Upper lobe of left lung (tissue), 4 donors: Measurements from ENCODE around the gene FBXW11.

Experiments
- POLR2A ChIP-seq, 4 donors: fragments of 450-650 bp; IDR thresholded peaks; one replicate each; pipeline ENCODE4 v1.5.1; 2016 to 2017; ENCODE audit warnings: antibody characterized with exemption in 4 of 4, mild to moderate bottlenecking in 2 of 4
- POLR2AphosphoS5 ChIP-seq, 2 donors: sonication (generic); formaldehyde crosslinking; IDR thresholded peaks; one replicate each; pipeline ENCODE4 v1.5.1; 2017; ENCODE audit warnings: antibody characterized with exemption in 2 of 2
- TF ChIP-seq, protein P1 (sequence below), 6 experiments: fragments of 450-650 bp in 4 of 6; fragments of 200-600 bp in 2 of 6; sonication (generic) in 2 of 6; IDR thresholded peaks; one replicate each; pipeline ENCODE4 v1.5.1; 2016 to 2019; ENCODE audit warnings: antibody characterized with exemption in 6 of 6

DNA sequence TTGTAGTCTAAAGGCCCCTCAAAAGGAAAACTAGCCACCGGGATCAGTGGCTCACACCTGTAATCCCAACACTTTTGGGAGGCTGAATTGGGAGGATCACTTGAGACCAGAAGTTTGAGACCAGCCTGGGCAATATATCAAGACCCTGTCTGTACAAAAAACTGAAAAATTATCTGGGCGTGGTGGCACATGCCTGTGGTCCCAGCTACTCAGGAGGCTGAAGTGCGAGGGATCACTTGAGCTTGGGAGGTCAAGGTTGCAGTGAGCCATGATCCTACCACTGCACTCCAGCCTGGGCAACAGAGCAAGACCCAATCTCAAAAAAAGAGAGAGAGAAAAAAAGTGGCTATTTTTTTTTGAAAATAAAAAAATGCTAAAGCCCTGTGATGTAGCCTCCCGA lies 55.2 kb downstream of the FBXW11 start:
- TF ChIP-seq, protein P1, sequence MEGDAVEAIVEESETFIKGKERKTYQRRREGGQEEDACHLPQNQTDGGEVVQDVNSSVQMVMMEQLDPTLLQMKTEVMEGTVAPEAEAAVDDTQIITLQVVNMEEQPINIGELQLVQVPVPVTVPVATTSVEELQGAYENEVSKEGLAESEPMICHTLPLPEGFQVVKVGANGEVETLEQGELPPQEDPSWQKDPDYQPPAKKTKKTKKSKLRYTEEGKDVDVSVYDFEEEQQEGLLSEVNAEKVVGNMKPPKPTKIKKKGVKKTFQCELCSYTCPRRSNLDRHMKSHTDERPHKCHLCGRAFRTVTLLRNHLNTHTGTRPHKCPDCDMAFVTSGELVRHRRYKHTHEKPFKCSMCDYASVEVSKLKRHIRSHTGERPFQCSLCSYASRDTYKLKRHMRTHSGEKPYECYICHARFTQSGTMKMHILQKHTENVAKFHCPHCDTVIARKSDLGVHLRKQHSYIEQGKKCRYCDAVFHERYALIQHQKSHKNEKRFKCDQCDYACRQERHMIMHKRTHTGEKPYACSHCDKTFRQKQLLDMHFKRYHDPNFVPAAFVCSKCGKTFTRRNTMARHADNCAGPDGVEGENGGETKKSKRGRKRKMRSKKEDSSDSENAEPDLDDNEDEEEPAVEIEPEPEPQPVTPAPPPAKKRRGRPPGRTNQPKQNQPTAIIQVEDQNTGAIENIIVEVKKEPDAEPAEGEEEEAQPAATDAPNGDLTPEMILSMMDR (IDR thresholded peaks at IDR 0.05) = no peak
- TF ChIP-seq POLR2AphosphoS5 (IDR thresholded peaks at IDR 0.05) (no peak), POLR2A (IDR thresholded peaks at IDR 0.05) (no peak)
